ENCODE data around the gene PACSIN1. TPM values are rescaled to one million over a fixed set of nuclear protein-coding genes. Genes with fewer than 3 reads are reported as not detected.
"Not testable (repeated sequence)": the region's sequence is repeated elsewhere in the genome, so short reads cannot be mapped to it uniquely, and the experiment has no call there.

Gene PACSIN1
- total RNA-seq, 4 donors from 2014 or later = 0.28 TPM; not detected in 3

DNA sequence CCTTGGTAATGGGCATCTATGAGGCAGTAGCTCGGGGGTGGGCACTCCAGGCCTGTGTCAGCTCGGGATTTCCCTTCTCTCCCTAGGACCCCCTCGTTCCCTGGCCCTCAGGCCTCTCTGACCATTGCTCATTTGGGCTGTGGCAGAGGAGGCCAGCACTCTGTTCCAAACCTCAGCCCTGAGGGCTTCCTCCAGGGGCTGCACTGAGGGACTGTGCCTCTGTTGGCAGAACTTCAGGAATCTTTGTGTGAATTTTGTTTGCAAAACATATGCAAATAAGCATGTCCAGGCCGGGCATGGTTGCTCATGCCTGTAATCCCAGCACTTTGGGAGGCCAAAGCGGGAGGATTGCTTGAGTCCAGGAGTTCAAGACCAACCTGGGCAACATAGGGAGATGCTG is 11.0 kb downstream of the PACSIN1 start:
- no peak for DNase-seq
- intact Hi-C loops (cut with DNase I; ENCODE audit: low total_unique reads) = no loop called here
- no peak overlapping the region for H3K27ac ChIP-seq
- no peaks in the 10 kb centered on the region for H3K9me3 ChIP-seq
- no peaks in the 10 kb centered on the region for H3K4me1 ChIP-seq
- no peaks in the 10 kb centered on the region for H3K36me3 ChIP-seq
- H3K4me3 ChIP-seq = no peak overlapping the region
- no peaks in the 10 kb centered on the region for H3K27me3 ChIP-seq
- TF ChIP-seq POLR2A (IDR thresholded peaks at IDR 0.05) (no peak), CTCF (IDR thresholded peaks at IDR 0.05) (no peak)

- intact Hi-C loops (cut with DNase I; ENCODE audit: low total_unique reads) = no loop called here
- TF ChIP-seq POLR2A (IDR thresholded peaks at IDR 0.05) (no peak), CTCF (IDR thresholded peaks at IDR 0.05) (no peak)
- H3K27ac ChIP-seq = no peak overlapping the region
- DNase-seq = no peak
- H3K4me3 ChIP-seq = no peak overlapping the region
- no peaks in the 10 kb centered on the region for H3K9me3 ChIP-seq
- no peaks in the 10 kb centered on the region for H3K4me1 ChIP-seq
- H3K36me3 ChIP-seq = no peaks in the 10 kb centered on the region
- H3K27me3 ChIP-seq = no peaks in the 10 kb centered on the region
Observed at GRCh38 chr6:34478796-34479195, 12.9 kb downstream of the PACSIN1 start.

DNA sequence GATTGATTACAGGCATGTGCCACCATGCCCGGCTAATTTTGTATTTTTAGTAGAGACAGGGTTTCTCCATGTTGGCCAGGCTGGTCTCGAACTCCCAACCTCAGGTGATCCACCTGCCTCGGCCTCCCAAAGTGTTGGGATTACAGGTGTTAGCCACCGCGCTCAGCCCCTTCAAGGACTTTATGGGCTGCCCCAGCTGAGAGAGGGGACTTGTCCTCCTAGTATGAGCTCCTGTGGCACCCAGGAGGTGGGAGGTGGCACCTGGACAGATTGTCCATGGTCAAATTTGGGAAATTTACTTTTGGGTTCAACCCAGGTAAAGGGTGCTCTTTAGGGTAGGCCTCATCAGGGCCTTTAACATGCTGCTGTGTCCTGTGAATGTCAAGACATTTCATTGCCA is 17.9 kb downstream of the PACSIN1 start:
- intact Hi-C loops (cut with DNase I; ENCODE audit: low total_unique reads); DNase-seq: not testable (repeated sequence)

GRCh38 chr6:34484391-34484790 is 18.5 kb downstream of the PACSIN1 start:
- intact Hi-C loops (cut with DNase I; ENCODE audit: low total_unique reads) = no loop called here
- Histone ChIP-seq H3K9me3 (no peaks in the 10 kb centered on the region), H3K27ac (no peak overlapping the region), H3K4me3 (no peak overlapping the region), H3K36me3 (no peaks in the 10 kb centered on the region), H3K27me3 (no peaks in the 10 kb centered on the region), H3K4me1 (no peaks in the 10 kb centered on the region)
- TF ChIP-seq POLR2A (IDR thresholded peaks at IDR 0.05) = no peak
- TF ChIP-seq CTCF (IDR thresholded peaks at IDR 0.05) = no peak
- no peak for DNase-seq

More for the DNA sequence above, 17.9 kb downstream of the PACSIN1 start:
- H3K4me1 ChIP-seq, H3K27ac ChIP-seq, H3K27me3 ChIP-seq, H3K4me3 ChIP-seq, H3K9me3 ChIP-seq, H3K36me3 ChIP-seq: not testable (repeated sequence)

DNA sequence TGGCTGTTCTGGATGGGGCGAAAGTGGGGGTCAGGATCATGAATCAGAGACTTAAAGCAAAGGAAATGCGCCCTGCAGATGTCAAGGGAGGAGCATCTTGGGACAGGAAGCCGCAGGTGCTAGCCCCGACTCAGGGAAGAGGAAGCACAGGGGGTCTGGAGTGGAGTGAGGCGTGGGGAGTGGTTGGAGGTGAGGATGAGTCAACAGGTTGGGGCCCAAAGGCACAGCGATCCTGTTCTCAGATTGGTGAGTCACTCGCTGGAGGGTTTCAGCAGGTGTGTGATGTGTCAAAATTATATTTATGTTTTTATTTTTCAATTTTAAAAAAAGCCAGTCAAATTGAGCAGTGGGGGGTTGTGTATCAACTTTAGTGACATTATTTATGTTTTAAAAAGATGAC is 19.0 kb downstream of the PACSIN1 start:
- no peaks in the 10 kb centered on the region for H3K4me1 ChIP-seq
- H3K4me3 ChIP-seq = no peak overlapping the region
- H3K36me3 ChIP-seq = no peaks in the 10 kb centered on the region
- H3K27me3 ChIP-seq = no peaks in the 10 kb centered on the region
- no peak for DNase-seq
- H3K9me3 ChIP-seq = no peaks in the 10 kb centered on the region
- H3K27ac ChIP-seq = no peak overlapping the region
- TF ChIP-seq CTCF (IDR thresholded peaks at IDR 0.05) (no peak), POLR2A (IDR thresholded peaks at IDR 0.05) (no peak)
- intact Hi-C loops (cut with DNase I; ENCODE audit: low total_unique reads) = no loop called here
